Hematopoietic multipotent progenitor cell (in vitro differentiated cells): ENCODE data around the gene KRTAP24-1. TPM values are rescaled to one million over a fixed set of nuclear protein-coding genes. Genes with fewer than 3 reads are reported as not detected.

Source experiments
- DNase-seq, 3 donors: peaks; one replicate each; pipeline ENCODE4 v3.0.0-alpha.2; 2011 to 2015; ENCODE audit warnings: low read depth in 2 of 3, low spot score in 2 of 3
- total RNA-seq: library from RNA; depleted of rRNA; stranded (reverse); fragments of >200 nt; gene quantifications from one replicate; pipeline ENCODE4 v1.2.3, GENCODE V29; 2012

Gene KRTAP24-1, protein sequence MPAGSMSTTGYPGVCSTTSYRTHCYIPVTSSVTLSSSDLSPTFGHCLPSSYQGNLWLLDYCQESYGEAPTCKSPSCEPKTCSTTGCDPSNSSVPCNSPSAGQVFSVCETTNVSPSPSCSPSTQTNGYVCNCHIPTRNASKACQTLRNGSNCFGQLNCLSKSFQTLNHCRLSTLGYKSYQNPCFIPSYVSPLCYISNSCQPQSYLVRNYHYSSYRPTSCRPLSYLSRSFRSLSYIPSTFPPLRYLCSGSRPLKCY
- not detected for total RNA-seq

DNA sequence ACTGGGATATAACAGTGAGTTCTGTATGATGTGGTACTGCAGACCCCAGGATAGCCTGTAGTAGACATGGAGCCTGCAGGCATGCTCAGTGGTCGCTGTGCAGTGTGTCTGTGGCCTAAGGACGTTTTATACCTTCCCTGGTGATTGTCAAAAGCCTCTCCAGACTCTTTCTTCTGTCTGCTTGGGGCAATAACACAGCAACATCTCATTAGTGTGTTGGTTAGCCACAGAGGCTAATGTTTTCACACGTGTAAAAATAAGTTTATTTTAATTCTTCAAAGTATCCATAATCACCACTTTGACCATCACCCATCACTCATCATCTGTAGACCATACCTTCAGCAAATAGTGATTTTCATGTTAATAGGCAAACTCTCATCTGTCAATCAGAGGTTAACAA, at the start of gene KRTAP24-1:
Gene KRTAP24-1 (minus strand): TSS at position 101 of the 400 bp plus-strand sequence. CDS start 18 bp downstream, at position 83.
- no peak for DNase-seq

- no peak for DNase-seq
Measured at GRCh38 chr21:30329203-30329875, 46.6 kb upstream of the KRTAP24-1 start.

- DNase-seq: no peak
Measured at GRCh38 chr21:30326390-30326789, 43.6 kb upstream of the KRTAP24-1 start.

GRCh38 chr21:30320215-30320614, 37.5 kb upstream of the KRTAP24-1 start, which contains the start of gene KRTAP26-1:
TSS of gene KRTAP26-1 (minus strand) at chr21:30320315. CDS start at chr21:30320035, 280 bp downstream.
- DNase-seq: no peak

GRCh38 chr21:30315701-30316100, 33.0 kb upstream of the KRTAP24-1 start:
- no peak for DNase-seq

DNA sequence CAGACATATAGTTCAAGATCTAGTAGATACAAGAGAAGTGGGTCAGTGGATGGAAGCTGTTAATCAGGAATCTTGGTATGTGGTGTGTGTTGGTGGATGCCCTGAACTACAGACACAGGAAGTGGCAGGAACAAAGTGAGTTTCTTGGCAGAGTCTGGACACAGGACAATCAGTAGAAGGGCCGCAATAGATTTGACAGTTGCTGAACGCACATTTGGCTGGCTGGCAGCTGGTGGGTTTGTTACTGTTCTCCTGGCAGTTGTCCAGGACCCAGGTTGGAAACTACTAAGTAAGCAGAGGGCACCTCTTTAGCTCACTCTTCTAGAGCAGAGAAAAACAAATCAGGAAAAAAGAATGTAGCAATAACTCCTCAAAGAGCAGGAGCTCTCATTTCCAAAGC, 24.1 kb upstream of the KRTAP24-1 start:
- DNase-seq: no peak

- DNase-seq: no peak
Measured at GRCh38 chr21:30305136-30305535, 22.4 kb upstream of the KRTAP24-1 start.

DNA sequence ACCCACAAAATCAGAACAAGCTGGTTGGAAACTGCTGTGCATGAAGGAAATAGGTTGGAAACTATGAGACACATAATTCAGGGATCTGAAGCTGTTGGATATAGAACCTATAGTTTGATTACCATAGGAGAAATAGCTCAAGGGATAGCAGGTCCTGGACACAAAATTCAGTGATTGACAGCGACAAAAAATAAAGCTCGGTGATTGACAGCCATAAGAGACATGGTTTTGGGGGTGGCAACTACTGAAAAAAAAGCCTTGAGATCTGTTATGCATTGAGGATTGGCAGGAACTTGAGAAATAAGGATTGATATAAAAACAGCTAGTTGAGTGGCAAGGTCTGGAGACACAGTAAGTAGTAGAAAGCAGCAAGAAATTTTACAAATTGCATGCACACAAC, 6.5 kb upstream of the KRTAP24-1 start, which contains the start of gene KRTAP25-1:
Gene KRTAP25-1 (minus strand): TSS at position 300 of the 400 bp plus-strand sequence. CDS start 24 bp downstream, at position 276.
- DNase-seq: no peak

DNA sequence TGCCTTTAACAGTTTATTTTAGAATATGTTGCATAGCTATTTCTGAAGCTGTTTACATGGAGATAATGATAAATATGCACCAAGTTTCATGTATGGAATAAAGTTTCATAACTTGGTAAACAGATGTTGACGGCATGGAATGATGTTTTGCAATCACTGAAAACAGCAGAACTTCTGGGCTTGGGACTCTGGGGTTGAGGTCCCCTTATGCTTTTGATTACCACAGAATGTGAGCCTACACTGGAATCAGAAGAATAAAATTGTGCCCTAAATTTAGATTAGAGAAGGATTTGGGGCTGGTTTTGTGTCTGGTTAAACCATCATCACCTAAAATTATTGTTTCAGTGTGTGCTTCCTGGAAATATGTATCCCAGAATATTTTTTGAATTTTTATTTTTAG, 11.1 kb downstream of the KRTAP24-1 start:
- DNase-seq: no peak

- no peak for DNase-seq
Measured at GRCh38 chr21:30271156-30271555, 11.6 kb downstream of the KRTAP24-1 start.

DNA sequence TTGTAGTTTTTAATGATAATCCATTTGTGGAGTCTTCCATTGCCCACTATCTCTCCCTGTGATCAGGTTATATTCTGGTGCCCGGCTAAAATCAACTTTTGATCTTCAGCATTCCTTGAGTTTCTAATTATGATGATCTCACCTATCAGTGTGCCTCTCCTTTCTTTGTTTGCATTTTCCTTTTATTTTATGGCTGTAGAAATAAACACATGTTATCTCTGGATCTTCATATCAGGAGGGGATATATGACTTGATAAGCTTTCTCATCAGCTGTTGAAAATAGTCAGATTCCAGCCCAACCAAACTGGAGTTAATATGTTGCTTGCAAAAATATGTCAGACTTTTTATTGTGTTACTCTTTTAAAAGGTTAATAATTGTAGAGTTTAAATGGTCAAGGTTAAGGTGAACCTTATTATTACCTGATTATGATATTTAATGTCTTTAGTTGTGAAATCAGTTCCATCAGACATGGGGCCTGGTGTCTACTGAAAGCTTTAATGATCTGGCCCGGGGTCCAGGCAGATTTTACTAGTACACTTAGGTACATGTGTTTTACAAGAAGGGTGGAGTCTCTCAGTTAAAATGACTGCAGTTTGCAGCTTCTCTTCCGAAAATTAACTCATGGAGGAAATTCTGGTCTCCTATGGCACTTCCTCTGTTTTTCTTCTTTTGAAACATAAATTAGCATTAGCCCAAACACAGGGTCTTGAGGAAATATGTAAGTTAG, 12.8 kb downstream of the KRTAP24-1 start:
- no peak for DNase-seq

- DNase-seq: peak in 2 of 3 donors; percentile 1 to 2
Measured at GRCh38 chr21:30268608-30269197, 14.0 kb downstream of the KRTAP24-1 start.

- no peak for DNase-seq
Measured at GRCh38 chr21:30257773-30258172, 25.0 kb downstream of the KRTAP24-1 start.

- no peak for DNase-seq
Measured at GRCh38 chr21:30256100-30256499, 26.6 kb downstream of the KRTAP24-1 start.

GRCh38 chr21:30255679-30256078, 27.1 kb downstream of the KRTAP24-1 start:
- DNase-seq: no peak

DNA sequence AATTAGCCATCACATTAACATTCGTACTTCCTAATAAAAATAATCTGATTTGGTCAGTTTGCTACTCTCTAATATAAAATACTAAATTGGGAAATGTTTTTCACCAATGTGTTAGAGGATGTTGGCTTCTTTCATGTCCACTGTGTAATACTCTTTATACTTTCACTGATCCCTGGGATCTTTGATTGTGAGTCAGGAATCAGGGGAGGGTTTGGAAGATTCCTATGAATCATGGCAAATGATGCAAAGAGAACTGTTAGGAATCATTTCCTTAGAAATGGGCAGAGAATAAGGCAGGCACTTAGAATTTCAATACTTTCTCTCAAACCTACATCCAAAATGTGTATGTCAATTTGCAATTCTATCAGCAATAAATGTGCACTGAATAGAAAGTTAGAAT, 31.0 kb downstream of the KRTAP24-1 start:
- no peak for DNase-seq

DNA sequence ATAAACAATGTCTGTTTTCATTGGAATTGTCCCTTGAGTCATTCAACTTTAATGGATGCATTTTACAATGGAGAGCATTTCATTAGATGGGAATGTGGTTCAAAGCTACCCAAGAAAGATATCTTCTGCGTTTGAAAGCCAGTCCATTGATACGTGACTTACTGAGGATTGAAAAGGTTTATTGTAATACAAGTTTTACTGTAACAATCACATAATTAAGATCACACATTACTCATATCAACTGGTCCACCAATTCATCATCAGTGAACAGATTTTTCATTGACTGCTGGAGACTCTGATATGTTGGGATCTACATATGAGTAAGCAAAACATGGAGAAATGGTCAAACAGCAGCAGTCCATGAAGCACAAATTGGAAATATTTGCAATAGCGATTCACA, 32.8 kb downstream of the KRTAP24-1 start:
- no peak for DNase-seq

DNA sequence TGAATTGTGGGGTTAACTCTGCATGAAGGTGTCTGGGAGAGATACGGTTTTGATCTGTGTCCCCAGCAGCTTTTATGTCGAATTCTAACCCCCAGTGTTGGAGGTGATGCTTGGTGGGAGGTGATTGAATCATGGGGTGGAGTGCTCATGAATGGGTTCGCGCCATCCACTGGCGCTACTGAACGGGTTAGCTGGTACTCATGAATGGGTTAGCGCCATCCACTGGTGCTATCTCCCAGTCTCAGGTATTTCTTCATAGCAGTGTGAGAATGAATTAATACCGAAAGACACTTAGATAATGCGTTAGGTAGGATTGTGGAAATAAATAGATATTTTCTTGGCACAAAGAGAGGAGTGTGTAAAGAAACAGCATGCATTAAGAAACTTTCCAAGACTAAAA, 33.9 kb downstream of the KRTAP24-1 start:
- DNase-seq: no peak

DNA sequence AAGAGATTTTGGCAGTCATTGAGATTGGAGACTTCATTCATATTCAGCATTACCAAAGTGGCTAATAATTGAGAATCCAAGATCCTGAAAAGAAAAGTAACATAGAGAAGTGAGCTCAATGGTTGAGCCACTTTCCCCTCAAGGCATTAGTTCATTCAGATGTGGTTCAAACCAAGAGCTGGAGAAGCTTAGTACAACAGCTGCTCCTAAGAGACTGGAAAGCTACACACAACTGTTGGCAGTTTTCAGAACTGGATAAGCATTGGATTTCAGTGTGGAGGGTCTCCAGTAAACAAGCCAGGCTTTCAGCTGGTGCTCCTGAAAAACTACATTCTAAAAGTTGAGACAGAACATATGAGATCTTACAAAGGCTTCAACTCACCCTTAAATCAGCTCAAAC, 37.7 kb downstream of the KRTAP24-1 start:
- DNase-seq: no peak

DNA sequence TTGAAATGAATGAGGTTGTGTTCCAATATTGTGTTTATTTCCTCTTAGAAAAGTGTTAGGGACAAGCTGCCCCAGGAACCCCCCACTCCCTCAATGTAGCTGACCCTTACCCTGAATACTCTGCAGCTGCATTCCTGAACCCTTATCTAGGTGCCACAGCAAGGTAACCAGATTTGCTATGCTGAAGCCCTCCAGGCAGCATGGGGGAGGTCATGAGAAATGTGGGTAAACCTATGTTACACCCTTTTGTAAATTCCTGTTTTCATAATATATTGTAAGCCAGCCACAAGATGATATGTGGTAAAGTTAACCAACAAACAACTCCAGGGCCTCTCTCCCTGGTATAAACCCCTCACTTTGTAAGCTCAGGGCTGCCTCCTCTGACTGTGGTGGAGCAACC, 39.1 kb downstream of the KRTAP24-1 start:
- DNase-seq: no peak

DNA sequence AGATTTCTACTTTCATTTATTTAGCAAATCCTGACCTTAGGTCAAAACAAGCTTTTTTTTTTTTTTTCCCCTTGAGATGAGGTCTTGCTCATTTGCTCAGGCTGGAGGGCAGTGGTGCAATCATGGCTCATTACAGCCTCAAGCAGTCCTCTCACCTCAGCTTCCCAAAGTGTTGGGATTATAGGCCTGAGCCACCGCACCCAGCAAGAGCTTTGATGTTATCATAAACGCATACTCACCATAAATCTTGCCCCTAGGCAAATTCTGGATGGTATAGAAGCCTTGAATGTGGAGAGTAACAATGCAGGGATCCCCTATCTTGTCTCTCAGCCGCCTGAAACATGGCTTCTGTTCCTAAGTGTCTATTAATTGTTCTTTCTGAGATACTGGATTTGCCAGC, 42.1 kb downstream of the KRTAP24-1 start:
- no peak for DNase-seq
